NK-92 treated with Interleukin-12 subunit alpha and Interleukin-12 subunit beta, amount 100 ng/mL, for 24 hours (cell line): ENCODE measurements around the gene PAX9.

Source experiments
- DNase-seq: peaks from one replicate; lab custom pipeline; 2025; lab: John Stamatoyannopoulos, UW

Gene PAX9

DNA sequence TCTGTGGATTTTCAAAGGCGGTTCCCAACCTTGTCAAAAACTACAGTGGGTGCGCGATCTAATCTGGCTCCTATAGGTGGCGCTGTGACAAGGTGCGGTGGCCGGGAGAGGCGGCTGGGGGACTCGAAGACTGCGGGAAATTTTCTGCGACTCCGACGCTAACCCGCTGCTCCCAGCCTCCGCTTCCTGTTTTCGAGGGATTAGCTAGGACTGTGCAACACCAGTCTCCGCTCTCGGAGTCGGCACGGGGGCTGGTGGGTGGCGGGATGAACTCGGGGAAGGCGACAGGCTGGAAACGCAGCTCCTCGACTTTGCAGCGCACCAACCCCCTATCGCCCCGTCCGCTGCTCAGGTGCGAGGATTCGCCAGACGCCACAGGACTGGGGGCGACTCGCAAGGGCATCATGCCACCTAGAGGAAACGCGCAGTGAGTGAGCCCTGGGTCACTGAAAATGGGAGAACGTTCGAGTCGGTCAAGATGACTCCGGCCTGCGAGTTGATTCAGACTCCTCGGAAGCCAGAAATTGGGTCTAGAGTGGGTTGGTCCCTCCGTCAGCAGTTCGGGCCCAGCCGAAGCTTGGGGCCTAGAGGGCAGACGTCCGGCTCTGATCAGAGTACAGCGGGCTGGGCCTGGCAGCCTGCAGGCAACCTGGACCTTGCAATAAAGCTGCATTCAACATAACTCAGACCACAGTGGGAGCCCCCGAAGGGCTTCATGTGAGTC lies 5.5 kb upstream of the PAX9 start:
- no peak for DNase-seq

DNA sequence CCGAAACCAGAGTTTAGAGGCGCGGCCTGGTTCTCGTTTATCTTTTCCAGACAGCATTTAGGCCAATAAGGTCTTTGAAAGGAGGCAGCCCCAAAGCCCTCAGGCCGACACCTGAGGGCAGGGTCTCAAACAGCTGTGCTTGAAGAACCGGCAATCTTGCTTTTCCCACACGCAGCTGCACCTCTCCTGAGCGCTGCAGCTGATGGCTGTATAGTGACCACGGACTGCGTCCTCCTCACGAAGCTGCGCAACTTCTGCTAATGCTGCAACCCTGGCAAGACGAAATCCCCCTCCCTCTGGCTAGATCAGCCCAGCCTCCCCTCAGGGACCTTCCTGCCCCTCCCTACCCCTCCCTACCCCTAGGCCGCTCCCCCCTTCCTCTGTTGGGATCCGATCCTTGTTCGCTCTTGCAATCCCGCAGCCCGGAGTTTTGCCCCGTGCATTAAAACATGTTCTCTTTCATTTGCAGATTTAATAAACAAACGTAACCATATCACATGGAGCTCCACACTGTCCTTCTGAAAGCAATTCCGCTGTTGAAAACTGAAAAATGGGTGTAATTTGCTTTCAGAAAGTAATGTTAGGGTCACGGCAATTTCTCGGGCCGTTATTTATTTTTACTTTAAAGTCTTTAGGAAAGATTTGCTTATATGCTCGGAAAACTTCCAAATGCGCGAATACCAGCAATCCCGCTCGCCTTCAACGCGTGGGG lies 4.8 kb upstream of the PAX9 start:
- no peak for DNase-seq

DNA sequence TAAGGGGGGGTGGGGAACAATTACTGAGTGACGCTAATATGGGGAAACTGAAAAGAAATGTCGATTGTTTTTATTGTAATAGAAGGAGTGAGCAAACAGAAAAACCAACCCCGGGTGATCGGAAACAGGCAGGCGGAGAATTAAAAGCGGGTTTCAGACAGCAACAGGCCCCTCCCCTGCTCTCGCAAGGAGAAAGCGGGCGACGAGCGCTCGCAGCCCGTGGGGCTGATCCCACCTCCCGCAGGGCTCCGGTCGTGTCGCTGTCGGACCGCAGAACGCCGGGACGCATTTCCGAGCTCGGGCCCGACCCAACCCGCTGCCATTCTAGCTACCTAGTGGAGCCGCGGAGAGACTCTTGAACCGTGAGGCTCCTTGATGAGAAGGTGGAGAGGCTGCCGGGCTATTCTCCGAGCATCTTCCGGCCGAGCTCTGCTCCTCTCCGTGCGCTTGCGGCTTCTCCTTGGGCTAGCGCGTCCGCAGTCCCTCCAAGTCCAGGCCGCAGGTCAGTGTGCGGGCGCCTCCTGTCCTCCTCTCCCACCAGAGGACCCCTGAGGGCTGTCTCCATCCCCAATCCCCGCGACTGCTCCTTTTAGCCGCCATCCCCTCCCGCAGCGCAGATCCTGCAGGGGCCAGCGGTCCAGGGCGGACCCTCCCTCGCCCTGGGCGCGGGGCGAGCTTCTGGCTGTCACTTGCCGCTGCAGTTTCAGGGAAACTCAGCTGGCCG lies 4.1 kb upstream of the PAX9 start:
- DNase-seq, result no peak

DNA sequence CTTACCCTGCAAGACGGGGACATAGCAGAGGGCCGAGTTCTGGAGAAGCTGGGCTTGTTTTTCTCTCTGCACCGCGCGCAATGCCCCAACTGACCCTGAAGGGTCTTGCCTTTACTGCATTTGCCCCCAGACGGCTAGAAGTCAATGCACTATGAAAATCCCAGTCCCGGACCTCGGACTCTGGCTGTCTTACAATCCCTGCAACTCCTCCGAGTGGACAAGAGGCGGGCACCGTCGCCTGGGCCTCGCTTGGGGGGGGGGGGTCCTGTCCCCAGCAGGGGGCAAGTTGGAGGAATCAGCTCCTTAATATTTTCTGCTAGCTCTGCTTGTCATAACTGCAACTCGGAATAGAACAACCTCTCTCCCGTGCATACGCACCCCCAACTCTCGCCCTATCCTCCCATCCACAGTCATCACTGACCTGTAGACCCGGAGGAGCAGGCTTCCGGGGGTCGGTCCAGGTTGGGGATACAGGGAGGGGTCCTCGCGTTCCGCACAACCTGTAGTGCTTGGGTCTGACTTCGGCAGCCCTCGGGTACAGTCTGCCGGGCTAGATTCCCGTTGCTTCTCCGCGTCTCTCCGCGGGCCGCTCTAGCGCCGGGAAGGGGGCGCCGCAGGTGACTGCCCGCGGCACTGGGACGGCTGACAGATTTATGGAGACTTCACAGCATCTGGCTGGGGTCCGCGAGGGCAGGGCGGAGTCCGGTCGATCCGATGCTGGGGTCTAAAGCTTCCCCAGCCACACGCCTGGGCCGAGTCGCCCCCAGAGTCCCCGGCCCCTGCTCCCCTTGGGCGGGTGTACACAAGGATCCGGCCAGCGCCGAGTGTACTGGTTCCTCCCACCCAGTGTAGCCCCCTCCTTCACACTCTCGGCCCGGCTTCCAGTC lies 3.3 kb upstream of the PAX9 start:
- no peak for DNase-seq

DNA sequence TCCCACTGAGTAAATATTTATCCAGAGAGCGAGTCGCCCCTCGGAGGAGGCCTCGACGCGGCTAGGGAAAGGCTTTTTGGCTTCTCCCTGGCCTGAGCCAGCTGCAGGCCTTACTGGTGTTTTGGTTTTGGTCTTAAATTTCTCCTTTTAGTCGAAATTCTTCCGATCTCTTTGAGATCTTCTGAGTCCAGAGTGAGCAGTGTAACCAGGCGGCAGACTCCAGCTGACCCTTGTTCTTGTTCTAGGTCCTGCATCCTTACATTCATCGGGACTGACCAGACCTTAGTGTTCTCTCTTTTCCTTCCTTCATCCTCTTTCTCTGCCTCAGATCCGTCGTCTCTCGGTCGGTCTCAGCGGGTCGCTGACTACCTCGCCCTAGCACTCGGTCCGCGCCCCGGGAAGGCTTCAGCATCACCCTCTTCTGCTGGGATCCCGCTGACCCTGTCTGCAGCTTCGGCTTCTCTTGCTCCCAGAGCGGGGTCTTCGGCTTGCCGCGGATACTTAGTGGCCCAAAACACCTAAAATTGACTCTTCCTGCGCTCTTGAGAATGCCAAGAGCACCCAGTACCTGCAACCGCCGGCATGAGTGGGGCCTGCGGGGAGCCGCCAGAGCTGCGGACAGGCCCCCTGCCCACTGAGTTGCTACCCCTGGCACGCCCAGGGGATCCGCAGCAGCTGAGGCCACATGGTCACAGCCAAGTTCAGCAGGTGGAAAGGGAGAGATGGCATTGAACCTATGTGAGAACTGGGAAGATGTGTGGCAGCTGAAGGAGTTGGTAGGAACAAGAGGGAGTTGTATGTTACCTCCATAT lies 2.4 kb upstream of the PAX9 start:
- no peak for DNase-seq

DNA sequence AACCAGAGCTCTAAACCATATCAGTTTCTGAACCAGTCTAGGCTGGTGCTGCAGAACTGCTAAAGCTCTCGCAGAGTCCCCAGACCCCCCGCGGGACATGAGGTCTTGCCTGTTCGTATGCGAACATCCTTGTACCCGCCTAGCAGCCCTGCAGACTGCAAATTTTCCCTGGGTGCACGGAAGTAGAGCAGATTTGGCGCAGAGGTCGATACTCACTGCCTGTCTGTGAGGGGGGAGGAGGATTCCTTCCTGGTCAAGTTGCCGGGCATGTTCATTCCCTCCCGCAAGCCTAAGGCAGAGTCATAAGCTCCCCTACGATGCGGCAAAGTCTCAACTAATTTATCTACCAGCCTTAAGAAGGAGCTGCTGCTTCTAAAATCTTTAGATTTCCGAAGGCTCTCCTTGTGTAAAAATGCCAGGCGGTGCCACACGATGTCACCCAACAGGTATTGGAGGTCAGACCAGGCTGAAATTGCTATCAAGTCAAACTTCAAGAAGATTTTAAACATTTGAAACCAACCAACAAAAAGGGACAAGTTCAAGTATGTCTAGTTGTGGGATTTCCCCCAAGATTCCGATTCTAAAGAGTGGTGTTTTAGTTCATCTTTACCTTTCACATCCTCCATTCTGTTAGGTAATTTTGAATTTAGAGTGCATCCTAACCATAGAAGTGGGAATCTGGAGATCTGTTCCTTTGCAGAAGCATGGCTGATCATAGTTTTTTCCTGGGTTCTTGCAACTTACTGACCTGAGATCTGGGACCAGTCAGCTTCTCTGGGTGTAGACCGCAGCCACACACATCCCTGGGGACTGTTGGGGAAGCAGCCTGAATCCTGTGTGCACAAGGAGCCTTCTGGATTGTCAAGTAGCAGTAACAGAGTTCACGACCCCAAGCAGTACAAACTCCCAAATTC lies 1.6 kb upstream of the PAX9 start:
- DNase-seq, result no peak

DNA sequence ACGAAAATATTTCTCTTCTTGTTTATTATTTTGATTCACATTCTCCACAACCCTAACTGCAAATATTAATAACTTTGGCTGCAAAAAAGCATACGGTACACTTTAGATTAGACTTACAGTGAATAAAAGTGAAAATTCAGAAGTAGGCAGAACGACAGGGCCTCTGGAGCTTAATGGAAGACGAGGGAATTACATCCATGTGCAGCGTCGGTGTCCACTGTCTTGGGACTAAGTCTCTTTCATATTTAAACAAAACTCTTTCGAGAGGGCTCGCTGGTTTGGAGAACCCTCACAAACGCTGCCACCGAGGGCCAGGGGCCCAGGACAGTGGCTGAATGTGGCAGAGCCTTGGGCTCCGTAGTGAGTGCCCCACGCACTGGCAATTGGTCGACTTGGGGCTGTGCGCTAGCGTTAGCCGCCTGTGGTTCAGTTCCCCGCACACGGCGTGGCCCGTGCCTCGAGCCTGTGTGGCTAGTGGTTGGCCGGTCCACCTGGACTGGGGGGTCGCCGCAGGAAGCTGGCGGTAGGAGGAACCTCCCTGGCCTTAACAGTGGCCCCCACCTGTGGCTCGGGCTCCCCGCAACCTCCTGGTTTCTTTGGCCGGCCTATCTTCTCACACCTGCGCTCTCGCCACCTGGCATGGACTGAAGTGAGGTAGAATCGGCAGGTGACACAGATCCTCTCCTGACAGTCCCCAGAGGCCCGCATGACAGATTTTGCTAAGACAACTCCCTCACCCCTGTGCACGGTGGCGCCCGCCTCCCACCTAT lies 739 bp upstream of the PAX9 start:
- DNase-seq, result no peak

DNA sequence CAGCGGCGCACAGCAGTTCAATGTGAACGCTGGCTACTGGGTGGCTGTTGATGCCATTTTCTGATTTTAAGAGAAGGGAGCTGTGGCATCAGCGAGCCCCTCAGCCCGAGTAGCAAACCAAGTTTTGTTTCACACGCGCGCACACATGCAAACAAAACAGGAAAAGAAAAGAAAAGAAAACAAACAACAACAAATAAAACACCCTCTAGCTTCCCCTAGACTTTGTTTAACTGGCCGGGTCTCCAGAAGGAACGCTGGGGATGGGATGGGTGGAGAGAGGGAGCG lies 540 bp downstream of the PAX9 start:
- DNase-seq, result no peak

DNA sequence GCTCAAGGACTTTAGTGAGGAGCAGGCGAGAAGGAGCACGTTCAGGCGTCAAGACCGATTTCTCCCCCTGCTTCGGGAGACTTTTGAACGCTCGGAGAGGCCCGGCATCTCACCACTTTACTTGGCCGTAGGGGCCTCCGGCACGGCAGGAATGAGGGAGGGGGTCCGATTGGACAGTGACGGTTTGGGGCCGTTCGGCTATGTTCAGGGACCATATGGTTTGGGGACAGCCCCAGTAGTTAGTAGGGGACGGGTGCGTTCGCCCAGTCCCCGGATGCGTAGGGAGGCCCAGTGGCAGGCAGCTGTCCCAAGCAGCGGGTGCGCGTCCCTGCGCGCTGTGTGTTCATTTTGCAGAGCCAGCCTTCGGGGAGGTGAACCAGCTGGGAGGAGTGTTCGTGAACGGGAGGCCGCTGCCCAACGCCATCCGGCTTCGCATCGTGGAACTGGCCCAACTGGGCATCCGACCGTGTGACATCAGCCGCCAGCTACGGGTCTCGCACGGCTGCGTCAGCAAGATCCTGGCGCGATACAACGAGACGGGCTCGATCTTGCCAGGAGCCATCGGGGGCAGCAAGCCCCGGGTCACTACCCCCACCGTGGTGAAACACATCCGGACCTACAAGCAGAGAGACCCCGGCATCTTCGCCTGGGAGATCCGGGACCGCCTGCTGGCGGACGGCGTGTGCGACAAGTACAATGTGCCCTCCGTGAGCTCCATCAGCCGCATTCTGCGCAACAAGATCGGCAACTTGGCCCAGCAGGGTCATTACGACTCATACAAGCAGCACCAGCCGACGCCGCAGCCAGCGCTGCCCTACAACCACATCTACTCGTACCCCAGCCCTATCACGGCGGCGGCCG lies 1.1 kb downstream of the PAX9 start:
- DNase-seq, result no peak

DNA sequence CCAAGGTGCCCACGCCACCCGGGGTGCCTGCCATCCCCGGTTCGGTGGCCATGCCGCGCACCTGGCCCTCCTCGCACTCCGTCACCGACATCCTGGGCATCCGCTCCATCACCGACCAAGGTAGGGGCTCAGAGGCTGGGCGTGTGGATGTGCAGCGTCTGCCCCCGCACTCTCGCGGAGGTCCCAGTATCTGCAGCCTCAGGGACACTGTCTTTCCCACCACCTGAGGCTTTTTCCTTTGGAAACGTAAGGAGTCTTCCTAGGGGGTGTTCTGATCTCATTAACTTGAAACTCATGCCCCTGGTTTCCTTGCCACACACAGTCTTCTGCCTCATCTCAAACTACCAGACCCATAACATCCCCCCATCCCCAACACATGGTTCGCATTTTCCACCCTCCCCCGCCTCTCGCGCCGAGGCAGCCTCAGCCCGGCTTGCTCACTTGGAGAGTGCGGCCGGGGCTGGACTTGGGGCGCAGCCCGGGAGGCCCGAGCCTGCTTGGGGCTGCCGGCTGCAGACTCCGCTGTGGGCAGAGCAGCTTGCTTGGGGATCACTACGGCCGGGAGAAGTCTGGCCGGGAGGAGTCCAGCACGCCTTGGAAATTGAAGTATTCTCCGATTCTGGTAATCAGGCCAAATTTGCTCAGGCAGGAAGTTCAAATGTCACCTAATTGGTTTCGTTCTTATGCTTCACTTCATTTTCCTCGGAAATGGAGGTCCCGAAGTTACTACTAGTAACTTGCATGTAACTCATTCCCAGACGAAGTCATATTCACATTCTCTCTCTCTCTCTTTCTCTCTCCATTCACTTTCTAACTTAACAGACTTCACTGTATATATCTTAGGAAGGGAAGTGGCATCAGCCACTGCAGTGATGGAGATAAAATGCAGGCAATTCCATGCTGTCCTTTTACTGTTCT lies 2.0 kb downstream of the PAX9 start:
- DNase-seq, result no peak

DNA sequence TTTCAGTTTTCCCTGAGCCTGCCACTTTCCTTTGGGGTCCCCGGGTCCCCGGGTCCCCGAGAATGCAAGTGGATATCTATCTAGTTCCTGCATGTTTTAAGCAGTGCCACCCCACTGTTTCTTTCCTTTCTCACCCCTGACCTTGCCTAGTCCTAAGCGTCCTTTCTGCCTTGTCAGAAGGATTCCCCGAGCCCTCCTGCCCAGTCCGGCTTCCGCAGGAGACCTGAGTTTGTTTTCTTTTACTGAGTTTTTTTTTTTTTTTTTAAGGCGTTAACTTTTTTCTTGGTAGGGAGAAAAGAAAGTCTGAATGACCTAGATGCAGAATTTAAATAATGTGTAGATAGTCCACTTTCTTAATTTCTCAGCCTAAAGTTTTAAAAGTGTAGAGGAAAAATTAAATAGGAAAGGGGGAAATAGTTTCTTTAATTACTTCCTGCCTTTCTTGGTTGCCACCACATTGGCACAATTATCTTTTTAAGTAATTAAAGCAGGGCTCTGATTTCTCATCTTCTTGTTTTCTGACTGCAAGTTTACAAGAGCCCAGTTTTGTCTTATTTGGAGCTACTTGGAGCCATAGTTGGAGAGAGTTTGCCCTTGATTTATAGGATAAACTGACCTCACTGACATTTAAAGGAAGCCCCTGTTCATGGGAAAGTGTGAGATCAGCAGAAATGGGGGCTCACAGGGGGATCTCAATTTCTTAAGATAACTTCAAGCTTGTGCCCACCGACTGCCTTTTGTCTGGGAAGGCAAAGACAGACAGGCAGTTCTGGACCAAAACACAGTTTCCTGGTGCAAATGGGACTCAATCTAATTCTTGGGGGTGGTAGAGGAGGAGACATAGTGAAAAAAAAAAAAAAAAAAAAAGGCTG lies 2.9 kb downstream of the PAX9 start:
- no peak for DNase-seq

DNA sequence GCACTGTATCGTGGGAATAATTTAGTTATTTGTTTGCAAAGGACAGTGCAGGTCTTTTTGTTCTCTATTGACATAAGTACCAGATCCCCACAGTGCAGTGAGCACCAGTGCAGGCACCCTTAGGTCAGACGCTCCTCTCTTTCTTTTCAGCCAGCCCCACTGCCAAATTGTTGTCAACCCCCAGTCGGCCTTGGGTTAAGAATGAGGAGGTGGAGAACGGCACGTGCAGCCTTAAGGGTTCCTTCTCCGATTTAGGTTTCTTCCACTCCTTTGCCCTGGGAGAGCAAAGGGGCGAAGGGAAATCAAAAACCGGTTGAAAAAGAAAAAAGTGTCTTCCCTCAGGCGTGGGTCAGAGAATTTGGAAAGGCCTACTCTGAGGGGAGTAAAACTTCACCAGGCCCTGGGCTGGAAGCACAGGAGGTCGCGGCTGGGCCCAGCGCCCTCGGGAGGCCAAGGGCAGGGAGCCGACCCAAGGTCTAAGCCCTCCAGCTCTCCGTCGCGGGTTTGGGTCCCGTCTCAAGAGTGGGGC lies 4.3 kb downstream of the PAX9 start:
- no peak for DNase-seq

DNA sequence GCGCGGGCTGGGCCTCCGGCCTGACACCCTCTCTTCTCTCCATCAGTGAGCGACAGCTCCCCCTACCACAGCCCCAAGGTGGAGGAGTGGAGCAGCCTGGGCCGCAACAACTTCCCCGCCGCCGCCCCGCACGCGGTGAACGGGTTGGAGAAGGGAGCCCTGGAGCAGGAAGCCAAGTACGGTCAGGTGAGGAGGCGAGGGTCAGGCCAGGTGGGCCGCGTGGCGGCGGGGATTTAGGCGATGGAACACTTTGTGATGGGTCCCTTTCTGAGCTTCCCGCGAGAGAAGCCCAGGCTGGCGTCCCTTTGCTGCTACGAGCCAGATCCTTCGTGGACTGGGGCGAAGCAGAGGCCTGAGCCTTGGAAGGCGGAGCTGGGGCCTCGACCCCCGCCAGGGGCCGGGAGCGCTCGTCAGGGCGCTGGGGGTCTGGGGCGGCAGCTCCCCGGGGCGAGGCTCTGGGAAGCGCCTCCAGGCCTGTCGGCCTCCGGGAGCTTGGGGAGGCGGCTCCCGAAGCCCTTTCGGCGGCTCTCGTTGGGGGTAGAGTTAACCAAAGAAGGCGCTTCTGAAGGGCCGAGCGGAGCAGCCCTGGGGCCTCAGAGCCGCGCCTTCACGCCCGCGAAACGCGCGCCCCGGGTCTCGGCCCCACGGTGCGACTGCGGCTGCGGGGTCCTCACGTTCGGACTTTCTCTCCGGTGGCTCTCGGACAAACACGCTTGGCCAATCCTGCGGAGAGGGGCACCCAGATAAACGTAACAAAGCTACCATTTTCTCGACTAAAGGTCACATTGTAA lies 5.0 kb downstream of the PAX9 start:
- DNase-seq, result no peak

DNA sequence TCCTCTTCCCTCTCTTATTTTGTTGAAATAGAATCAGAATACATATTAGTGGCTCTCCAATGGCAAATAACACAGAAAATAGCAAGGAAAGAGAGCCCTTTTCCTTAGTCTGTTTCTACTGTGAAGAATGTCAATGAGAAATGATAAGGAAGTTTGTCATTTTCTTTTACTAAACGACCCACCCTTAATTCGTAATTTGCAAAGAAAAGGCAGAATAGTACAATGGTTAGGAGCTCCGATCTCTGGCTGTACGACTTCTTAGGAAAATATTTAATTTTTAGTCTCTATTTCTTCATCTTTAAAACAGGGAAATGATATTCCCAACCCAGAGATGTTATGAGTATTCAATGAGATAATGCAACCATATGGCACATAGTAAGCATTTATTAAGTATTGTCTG lies 6.0 kb downstream of the PAX9 start:
- no peak for DNase-seq

DNA sequence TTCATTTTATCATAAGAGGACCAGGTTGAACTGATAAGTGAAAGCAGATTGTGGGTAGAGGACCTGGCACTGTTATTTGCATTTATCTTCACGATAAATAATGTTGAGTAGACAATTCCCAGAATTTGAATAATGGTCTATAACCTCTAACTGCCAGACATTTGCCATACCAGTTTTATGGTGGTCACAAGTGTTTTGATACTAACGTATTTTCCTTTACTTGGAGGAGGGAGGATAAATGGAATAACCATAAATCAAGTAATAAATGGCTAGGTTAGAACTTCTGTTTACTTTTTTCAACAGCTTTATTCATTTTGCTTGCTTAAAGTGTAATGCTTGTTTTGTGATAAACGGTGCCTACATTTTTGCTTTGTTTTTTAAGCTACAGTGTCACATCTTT lies 9.5 kb downstream of the PAX9 start:
- DNase-seq, result no peak

DNA sequence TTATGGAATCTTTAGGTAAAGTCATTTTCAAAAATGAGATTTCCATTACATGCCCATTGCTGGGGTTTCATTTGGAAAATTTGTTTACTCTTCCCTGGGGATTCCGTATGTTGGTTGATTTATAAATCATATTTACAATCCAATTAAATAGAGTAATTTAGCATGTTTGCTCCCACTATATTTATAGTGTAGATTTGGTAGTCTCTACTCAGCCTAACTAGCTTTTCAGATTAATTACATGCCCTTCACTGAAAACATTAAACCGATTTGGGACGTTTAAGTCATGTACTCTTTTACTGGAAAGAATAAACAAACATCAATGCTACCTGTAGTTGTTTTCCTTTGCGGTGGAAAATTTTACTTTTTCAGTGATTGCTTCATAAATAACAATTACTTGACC lies 10.4 kb downstream of the PAX9 start:
- no peak for DNase-seq
